Brain microvascular endothelial cell (primary cell): ENCODE data around the gene MEGF10.

Experiments
- DNase-seq: peaks from one replicate; pipeline ENCODE4 v3.0.0-alpha.2; 2020
- H3K27ac ChIP-seq: fragments of 250-450 bp; sonication (Bioruptor Pico); 2 replicates; pipeline ENCODE4 v1.5.1; 2020; ENCODE audit warnings: mild to moderate bottlenecking, moderate library complexity
- H3K27me3 ChIP-seq: fragments of 250-450 bp; sonication (Bioruptor Pico); replicated peaks from 2 replicates; pipeline ENCODE4 v1.5.1; 2020; ENCODE audit warnings: mild to moderate bottlenecking
- H3K36me3 ChIP-seq: fragments of 250-450 bp; sonication (Bioruptor Pico); replicated peaks from 2 replicates; pipeline ENCODE4 v1.5.1; 2020; ENCODE audit warnings: mild to moderate bottlenecking
- H3K4me3 ChIP-seq: 2 replicates; pipeline ENCODE4 v1.5.1; 2011; ENCODE audit warnings: low read depth, mild to moderate bottlenecking, control low read depth, low read length, moderate library complexity
- CTCF ChIP-seq: IDR thresholded peaks from 2 replicates; pipeline ENCODE4 v1.5.1; 2011; ENCODE audit warnings: low read depth, mild to moderate bottlenecking, moderate library complexity, low read length, control low read depth, inconsistent platforms; ENCODE audit errors: missing control alignments
- in situ Hi-C: cut with HindIII; loops from 2 replicates; pipeline ENCODE4 v1.10.0; 2017; ENCODE audit warnings: low sequenced_read_pairs, low pct_ligation_motif_present

The MEGF10 gene

GRCh38 chr5:127297348-127298035 lies 6.9 kb downstream of the MEGF10 start:
- in situ Hi-C loops = no loop called here
- TF ChIP-seq CTCF = peak; percentile 27
- no peak overlapping the region for H3K4me3 ChIP-seq
- no peak for DNase-seq
- H3K36me3 ChIP-seq = no peaks in the 10 kb centered on the region
- no peaks in the 10 kb centered on the region for H3K27me3 ChIP-seq
- no peak overlapping the region for H3K27ac ChIP-seq

GRCh38 chr5:127298036-127298429 lies 7.4 kb downstream of the MEGF10 start:
- Histone ChIP-seq H3K36me3 (no peaks in the 10 kb centered on the region), H3K4me3 (no peak overlapping the region), H3K27me3 (no peaks in the 10 kb centered on the region), H3K27ac (no peak overlapping the region)
- no peak for TF ChIP-seq CTCF
- in situ Hi-C loops = no loop called here
- DNase-seq = no peak

- Histone ChIP-seq H3K36me3 (no peaks in the 10 kb centered on the region), H3K27ac (no peak overlapping the region), H3K4me3 (no peak overlapping the region), H3K27me3 (no peaks in the 10 kb centered on the region)
- TF ChIP-seq CTCF = no peak
- no peak for DNase-seq
- in situ Hi-C loops = no loop called here
These were observed 8.1 kb downstream of the MEGF10 start for GRCh38 chr5:127298656-127299055.

GRCh38 chr5:127299678-127300077 lies 9.1 kb downstream of the MEGF10 start:
- Histone ChIP-seq H3K36me3 (no peaks in the 10 kb centered on the region), H3K4me3 (no peak overlapping the region), H3K27me3 (no peaks in the 10 kb centered on the region), H3K27ac (no peak overlapping the region)
- no peak for DNase-seq
- TF ChIP-seq CTCF = peak; percentile 14
- in situ Hi-C loops = no loop called here

GRCh38 chr5:127302509-127302908 lies 11.9 kb downstream of the MEGF10 start:
- no peak overlapping the region for H3K4me3 ChIP-seq
- in situ Hi-C loops = no loop called here
- TF ChIP-seq CTCF = no peak
- H3K27ac ChIP-seq = no peak overlapping the region
- H3K27me3 ChIP-seq = no peaks in the 10 kb centered on the region
- no peaks in the 10 kb centered on the region for H3K36me3 ChIP-seq
- no peak for DNase-seq

- Histone ChIP-seq H3K27me3 (no peaks in the 10 kb centered on the region), H3K36me3 (no peaks in the 10 kb centered on the region), H3K4me3 (no peak overlapping the region), H3K27ac (no peak overlapping the region)
- in situ Hi-C loops = no loop called here
- no peak for TF ChIP-seq CTCF
- DNase-seq = no peak
These were observed 12.8 kb downstream of the MEGF10 start for GRCh38 chr5:127303404-127303803.
